Thoracic aorta (tissue), 2 donors: Measurements from ENCODE around the gene GNLY. TPM values are rescaled to one million over a fixed set of nuclear protein-coding genes. Genes with fewer than 3 reads are reported as not detected.

Source experiments
- ATAC-seq: fragments of 150-250 bp; one replicate; pipeline ENCODE4 v1.8.0; 2017; ENCODE audit warnings: low read depth; ENCODE audit not compliant: insufficient number of reproducible peaks, low FRiP score
- DNase-seq: peaks from one replicate; pipeline ENCODE4 v3.0.0-alpha.2; 2020; ENCODE audit warnings: low spot score
- H3K27ac ChIP-seq, 2 donors: fragments of 200-600 bp; sonication (generic); 1 replicate in 1 of 2; 2 replicates in 1 of 2; pipeline ENCODE4 v1.5.1; 2016; ENCODE audit warnings: mild to moderate bottlenecking in 2 of 2, moderate library complexity in 2 of 2
- H3K27me3 ChIP-seq: fragments of 200-600 bp; sonication (generic); replicated peaks from 2 replicates; pipeline ENCODE4 v1.6.0; 2016; ENCODE audit warnings: mild to moderate bottlenecking; ENCODE audit not compliant: insufficient read depth
- H3K36me3 ChIP-seq: fragments of 200-600 bp; sonication (generic); one replicate; pipeline ENCODE4 v1.5.1; 2016
- H3K4me1 ChIP-seq, 2 donors: fragments of 200-600 bp; sonication (generic); 1 replicate in 1 of 2; 2 replicates in 1 of 2; pipeline versions ENCODE4 v1.5.1 to v1.6.0; 2016; ENCODE audit warnings: low read depth in 2 of 2, mild to moderate bottlenecking in 1 of 2; ENCODE audit not compliant: control insufficient read depth in 1 of 2
- H3K4me3 ChIP-seq: fragments of 200-600 bp; sonication (generic); 2 replicates; pipeline ENCODE4 v1.5.1; 2016; ENCODE audit warnings: mild to moderate bottlenecking
- H3K9me3 ChIP-seq: fragments of 200-600 bp; sonication (generic); 2 replicates; pipeline ENCODE4 v1.5.1; 2016
- total RNA-seq, 2 donors: library from RNA; depleted of rRNA; stranded (reverse); fragments of >200 nt; gene quantifications; one replicate each; pipeline versions ENCODE4 v1.1.0 to v1.2.3, GENCODE V29; 2016
- TF ChIP-seq, protein P1 (sequence below): fragments of 200-600 bp; sonication (generic); IDR thresholded peaks from one replicate; pipeline ENCODE4 v1.5.1; 2019; ENCODE audit warnings: antibody characterized with exemption

The GNLY gene
- total RNA-seq, 2 donors from 2014 or later = 1.5 to 8.5 TPM

DNA sequence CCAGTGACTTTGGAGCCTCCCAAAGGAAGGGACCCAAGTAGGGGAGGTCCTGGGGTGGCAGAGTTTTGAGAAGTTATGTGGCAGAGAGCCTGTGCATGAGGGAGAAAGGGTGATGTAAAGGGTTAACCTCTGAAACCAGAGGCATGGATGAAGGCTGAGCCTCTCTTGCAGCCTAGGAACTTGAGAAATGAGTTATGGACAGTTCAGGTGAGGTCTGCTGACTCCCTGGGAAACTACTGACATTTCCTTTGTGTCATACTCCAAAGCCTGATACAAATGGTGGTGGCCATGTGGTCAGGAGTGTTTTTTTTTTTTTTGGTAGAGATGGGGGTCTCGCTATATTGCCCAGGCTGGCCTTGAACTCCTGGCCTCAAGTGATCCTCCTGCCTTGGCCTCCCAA is 12.4 kb upstream of the GNLY start:
- Histone ChIP-seq H3K4me3 (no peak overlapping the region), H3K36me3 (no peaks in the 10 kb centered on the region), H3K9me3 (no peaks in the 10 kb centered on the region), H3K27me3 (no peaks in the 10 kb centered on the region), H3K27ac (no peak overlapping the region), H3K4me1 (peaks cover 6 to 11% of the 10 kb centered on the region in 2 donors)
- DNase-seq (no peak), ATAC-seq (no peak)
- TF ChIP-seq, protein P1, sequence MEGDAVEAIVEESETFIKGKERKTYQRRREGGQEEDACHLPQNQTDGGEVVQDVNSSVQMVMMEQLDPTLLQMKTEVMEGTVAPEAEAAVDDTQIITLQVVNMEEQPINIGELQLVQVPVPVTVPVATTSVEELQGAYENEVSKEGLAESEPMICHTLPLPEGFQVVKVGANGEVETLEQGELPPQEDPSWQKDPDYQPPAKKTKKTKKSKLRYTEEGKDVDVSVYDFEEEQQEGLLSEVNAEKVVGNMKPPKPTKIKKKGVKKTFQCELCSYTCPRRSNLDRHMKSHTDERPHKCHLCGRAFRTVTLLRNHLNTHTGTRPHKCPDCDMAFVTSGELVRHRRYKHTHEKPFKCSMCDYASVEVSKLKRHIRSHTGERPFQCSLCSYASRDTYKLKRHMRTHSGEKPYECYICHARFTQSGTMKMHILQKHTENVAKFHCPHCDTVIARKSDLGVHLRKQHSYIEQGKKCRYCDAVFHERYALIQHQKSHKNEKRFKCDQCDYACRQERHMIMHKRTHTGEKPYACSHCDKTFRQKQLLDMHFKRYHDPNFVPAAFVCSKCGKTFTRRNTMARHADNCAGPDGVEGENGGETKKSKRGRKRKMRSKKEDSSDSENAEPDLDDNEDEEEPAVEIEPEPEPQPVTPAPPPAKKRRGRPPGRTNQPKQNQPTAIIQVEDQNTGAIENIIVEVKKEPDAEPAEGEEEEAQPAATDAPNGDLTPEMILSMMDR = no peak

DNA sequence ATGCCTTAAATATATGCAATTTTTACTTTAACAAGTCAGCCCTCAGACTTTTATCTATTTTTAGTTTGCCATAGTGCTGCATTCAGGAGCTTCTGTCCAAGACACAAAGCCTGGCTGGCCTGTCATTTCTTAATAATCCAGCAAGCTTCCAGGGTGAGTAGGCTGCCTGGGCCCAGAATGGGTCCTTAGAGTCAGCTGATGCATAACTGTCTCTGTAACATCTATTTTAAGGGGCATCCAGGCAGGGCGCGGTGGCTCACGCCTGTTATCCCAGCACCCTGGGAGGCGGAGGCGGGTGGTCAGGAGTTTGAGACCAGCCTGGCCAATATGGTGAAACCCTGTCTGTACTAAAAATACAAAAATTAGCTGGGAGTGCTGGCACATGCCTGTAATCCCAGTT is 11.8 kb upstream of the GNLY start:
- H3K27ac ChIP-seq = no peak overlapping the region
- H3K36me3 ChIP-seq = no peaks in the 10 kb centered on the region
- ATAC-seq (no peak), DNase-seq (no peak)
- no peaks in the 10 kb centered on the region for H3K9me3 ChIP-seq
- TF ChIP-seq, protein P1 = no peak
- H3K4me3 ChIP-seq = no peak overlapping the region
- H3K27me3 ChIP-seq = no peaks in the 10 kb centered on the region
- H3K4me1 ChIP-seq = peaks cover 6 to 8% of the 10 kb centered on the region in 2 donors

DNA sequence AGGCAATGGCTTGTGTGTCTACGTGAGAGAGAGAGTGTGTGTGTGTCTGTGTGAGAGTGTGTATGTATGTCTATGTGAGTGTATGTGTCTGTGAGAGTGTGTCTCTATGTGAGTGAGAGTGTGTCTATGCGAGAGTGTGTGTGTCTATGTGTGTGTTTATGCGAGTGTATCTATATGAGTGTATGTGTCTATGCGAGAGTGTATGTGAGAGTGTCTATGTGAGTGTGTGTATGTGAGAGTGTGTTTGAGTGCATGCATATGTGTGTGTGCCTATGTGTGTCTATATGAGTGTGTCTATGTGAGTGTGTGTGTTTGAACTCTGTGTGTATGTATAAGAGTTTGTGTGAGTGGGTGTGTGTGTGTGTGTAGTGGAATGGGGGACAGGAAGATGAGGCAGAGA is 9.8 kb upstream of the GNLY start:
- TF ChIP-seq, protein P1 = no peak
- Histone ChIP-seq H3K27ac (no peak overlapping the region), H3K9me3 (no peaks in the 10 kb centered on the region), H3K27me3 (no peaks in the 10 kb centered on the region), H3K4me1 (peaks cover 0 to under 1% of the 10 kb centered on the region in 2 donors), H3K36me3 (no peaks in the 10 kb centered on the region), H3K4me3 (no peak overlapping the region)
- no peak for ATAC-seq
- no peak for DNase-seq

DNA sequence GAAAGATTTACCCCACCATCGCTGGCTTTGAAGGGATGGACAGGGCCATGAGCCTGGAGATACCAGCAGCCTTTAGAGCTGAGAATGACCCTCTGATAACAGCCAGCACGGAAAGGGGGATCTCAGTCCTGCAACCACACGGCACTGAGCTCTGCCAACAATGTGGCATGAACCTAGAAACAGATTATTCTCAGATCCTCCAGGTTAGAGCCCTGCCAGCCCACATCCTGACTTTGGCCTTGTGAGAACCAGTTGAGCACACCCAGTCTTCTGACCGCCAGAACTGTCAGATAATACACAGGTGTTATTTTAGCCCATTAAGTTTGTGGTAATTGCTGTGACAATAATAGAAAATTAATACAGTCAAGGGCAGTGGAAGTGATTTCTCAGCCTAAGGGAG is 9.4 kb upstream of the GNLY start:
- H3K27ac ChIP-seq = no peak overlapping the region
- no peaks in the 10 kb centered on the region for H3K4me1 ChIP-seq
- no peak overlapping the region for H3K4me3 ChIP-seq
- no peak for DNase-seq
- H3K36me3 ChIP-seq = no peaks in the 10 kb centered on the region
- no peaks in the 10 kb centered on the region for H3K27me3 ChIP-seq
- no peak for ATAC-seq
- no peaks in the 10 kb centered on the region for H3K9me3 ChIP-seq
- TF ChIP-seq, protein P1 = no peak

DNA sequence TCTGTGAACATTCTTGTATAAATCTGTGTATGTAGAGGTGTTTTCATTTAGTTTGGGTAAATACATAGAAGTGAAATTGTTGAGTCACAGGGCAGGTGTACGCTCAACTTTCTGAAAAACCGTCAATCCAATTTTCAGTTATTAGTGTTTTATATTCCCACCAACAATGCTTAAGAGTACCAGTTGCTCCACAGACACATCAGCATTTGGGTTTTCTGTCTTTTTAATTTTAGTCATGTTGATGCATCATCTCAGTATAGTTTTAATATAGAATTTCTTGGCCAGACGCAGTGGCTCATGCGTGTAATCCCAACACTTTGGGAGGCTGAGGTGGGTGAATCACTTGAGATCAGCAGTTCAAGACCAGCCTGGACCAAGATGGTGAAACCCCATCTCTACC is 3.2 kb upstream of the GNLY start:
- no peaks in the 10 kb centered on the region for H3K9me3 ChIP-seq
- H3K4me3 ChIP-seq = no peak overlapping the region
- DNase-seq (no peak), ATAC-seq (no peak)
- TF ChIP-seq, protein P1 = no peak
- H3K27ac ChIP-seq = no peak overlapping the region
- no peaks in the 10 kb centered on the region for H3K36me3 ChIP-seq
- no peaks in the 10 kb centered on the region for H3K27me3 ChIP-seq
- no peaks in the 10 kb centered on the region for H3K4me1 ChIP-seq
